ENCODE results near the gene PRICKLE4.

PRICKLE4 gene

DNA sequence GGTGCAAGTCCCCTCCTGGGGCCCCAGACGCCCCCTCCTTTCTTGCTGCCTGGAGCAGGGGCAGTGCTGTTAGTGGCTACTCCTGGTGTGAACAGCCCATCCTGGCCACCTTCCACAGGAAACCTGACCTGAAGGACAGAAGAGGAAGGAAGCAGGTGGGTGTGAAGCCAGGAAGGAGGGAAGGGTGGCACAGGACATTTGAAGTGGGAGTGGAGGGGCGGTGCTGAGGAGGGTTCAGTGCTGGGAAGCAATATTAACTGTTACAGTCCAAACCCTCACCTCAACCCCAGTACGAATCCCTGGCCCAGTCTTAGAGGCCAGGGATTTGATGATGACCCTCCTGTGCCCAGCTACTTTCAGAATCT is 766 bp downstream of the PRICKLE4 start:
- TF ChIP-seq CTCF (IDR thresholded peaks at IDR 0.05; ENCODE audit: unreplicated experiment in 3 of 3): no peak

DNA sequence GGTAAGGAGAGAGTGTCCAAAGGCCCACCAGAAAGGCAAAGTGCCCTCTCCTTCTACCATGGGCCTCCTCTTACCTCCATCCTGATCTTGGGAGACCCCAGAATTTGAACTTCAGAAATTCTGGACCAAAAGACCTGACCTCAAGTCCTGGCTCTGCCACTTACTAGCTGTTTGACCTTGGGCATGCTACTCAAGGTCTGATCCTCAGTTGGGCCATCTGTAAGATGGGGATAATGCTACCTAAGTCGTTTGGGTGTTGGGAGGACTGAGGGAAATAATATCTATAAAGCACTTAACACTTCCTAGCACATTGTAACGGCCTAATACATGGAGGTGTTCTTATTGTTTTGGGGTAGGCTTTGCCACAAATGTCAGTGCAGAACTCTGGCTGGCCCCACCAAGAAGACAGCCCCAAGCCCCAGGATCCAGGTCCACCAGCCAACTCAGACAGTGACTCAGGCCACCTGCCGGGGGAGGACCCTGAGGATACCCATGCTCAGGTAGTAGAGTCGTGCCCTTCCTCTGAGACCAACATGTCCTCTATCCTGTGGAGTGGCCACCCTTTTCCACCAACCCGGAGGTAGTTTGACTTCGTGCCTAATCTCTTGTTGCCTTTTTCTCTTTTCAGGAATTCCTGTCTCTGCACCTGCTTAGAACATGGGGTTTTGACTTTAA is 2.7 kb downstream of the PRICKLE4 start:
- no peak for TF ChIP-seq CTCF (IDR thresholded peaks at IDR 0.05; ENCODE audit: unreplicated experiment in 3 of 3)
- peak overlapping the region in 1 of 3 experiments; percentile 36 for H3K27ac Mint-ChIP-seq
- H3K9me3 Mint-ChIP-seq: no peaks in the 10 kb centered on the region
- H3K4me3 Mint-ChIP-seq: peak overlapping the region; percentile 26 to 71 (median 54)
- H3K27me3 Mint-ChIP-seq (ENCODE audit: low read depth): no peaks in the 10 kb centered on the region
- H3K36me3 Mint-ChIP-seq (ENCODE audit: low read depth): peaks cover 4% of the 10 kb centered on the region
- H3K4me1 Mint-ChIP-seq: peaks cover 26% of the 10 kb centered on the region

More for the DNA sequence above, 766 bp downstream of the PRICKLE4 start:
- Mint-ChIP-seq H3K4me3 (peak overlapping the region; percentile 87 to 93 (median 89)), H3K27ac (peak overlapping the region; percentile 66 to 90 (median 87)), H3K36me3 (ENCODE audit: low read depth) (peaks cover 5% of the 10 kb centered on the region), H3K4me1 (peaks cover 29% of the 10 kb centered on the region), H3K27me3 (ENCODE audit: low read depth) (no peaks in the 10 kb centered on the region), H3K9me3 (no peaks in the 10 kb centered on the region)

DNA sequence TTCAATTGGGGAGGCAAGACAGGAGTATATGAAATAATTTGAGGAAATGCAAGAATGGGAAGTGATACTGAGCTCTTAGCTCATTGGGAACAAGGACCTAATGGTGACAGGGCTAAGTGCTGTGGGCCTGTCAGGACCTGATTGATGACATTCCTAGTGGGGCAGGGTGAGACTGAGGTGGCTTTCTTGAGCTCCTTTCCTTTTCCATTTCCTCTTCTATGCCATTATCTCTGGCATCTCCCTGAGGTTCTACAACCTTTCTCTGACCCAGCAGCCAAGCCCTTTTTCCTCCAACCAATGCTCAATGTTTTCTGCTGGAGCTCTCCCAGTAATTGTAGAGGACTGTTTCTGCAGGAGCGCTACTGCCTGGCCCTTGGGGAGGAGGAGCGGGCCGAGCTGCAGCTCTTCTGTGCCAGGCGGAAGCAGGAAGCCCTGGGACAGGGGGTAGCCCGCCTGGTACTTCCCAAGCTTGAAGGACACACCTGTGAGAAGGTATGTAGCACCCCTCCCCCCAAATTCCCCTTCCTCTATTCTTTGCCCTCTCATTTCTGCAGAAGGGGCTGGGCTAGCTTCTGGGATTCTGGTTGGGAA is 4.1 kb downstream of the PRICKLE4 start:
- Mint-ChIP-seq H3K36me3 (ENCODE audit: low read depth) (peaks cover 11% of the 10 kb centered on the region), H3K4me3 (peak overlapping the region; percentile 92 to 99 (median 93)), H3K27me3 (ENCODE audit: low read depth) (no peaks in the 10 kb centered on the region), H3K27ac (peak overlapping the region in 1 of 3 experiments; percentile 17), H3K9me3 (no peaks in the 10 kb centered on the region), H3K4me1 (peaks cover 31% of the 10 kb centered on the region)
- no peak for TF ChIP-seq CTCF (IDR thresholded peaks at IDR 0.05; ENCODE audit: unreplicated experiment in 3 of 3)

GRCh38 chr6:41785254-41785653 is 4.7 kb downstream of the PRICKLE4 start:
- peaks cover 17% of the 10 kb centered on the region for H3K36me3 Mint-ChIP-seq (ENCODE audit: low read depth)
- peaks cover 32% of the 10 kb centered on the region for H3K4me1 Mint-ChIP-seq
- no peaks in the 10 kb centered on the region for H3K9me3 Mint-ChIP-seq
- H3K4me3 Mint-ChIP-seq: peak overlapping the region; percentile 92 to 99 (median 93)
- H3K27ac Mint-ChIP-seq: no peak overlapping the region
- TF ChIP-seq CTCF (IDR thresholded peaks at IDR 0.05; ENCODE audit: unreplicated experiment in 3 of 3): no peak
- no peaks in the 10 kb centered on the region for H3K27me3 Mint-ChIP-seq (ENCODE audit: low read depth)

DNA sequence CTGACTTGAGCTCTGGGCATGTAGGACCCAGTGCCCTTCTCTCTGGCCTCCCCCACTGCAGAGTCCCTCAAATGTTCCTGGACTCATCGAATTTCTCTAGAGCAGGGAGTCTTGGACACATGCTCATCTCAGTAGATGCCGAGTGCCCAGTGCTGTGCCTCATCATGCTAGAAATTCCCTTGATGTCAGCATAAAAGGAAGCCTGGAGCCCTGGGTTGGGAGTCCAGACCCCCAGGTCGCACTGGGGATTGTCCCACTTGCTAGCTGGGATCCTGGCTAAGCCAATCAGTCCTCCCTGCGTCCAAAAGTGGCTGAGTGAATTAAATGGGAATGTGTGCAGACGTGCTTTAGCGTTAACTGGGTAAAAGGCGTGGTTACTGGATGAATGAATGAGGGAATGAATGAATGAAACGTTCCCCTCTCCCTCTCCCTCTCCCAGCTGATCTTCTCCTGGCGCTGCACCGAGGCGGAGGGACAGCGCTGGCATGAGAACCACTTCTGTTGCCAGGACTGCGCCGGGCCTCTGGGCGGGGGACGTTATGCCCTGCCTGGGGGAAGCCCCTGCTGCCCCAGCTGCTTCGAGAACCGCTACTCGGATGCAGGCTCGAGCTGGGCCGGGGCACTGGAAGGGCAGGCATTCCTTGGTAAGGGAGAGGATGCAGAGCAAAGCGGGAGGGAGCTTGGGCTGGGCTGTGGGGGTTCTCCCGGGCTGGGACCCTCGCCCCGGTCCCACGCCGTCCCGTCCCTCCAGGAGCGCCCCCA is 5.3 kb downstream of the PRICKLE4 start:
- no peaks in the 10 kb centered on the region for H3K9me3 Mint-ChIP-seq
- H3K4me3 Mint-ChIP-seq: peak overlapping the region; percentile 92 to 99 (median 93)
- H3K4me1 Mint-ChIP-seq: peaks cover 31% of the 10 kb centered on the region
- H3K27ac Mint-ChIP-seq: peak overlapping the region; percentile 60 to 73 (median 69)
- peaks cover 18% of the 10 kb centered on the region for H3K36me3 Mint-ChIP-seq (ENCODE audit: low read depth)
- H3K27me3 Mint-ChIP-seq (ENCODE audit: low read depth): no peaks in the 10 kb centered on the region
- TF ChIP-seq CTCF (IDR thresholded peaks at IDR 0.05; ENCODE audit: unreplicated experiment in 3 of 3): no peak

Measured in nephron (organoid).